CD14-positive monocyte (primary cell): ENCODE data around the gene HPRT1. TPM values are rescaled to one million over a fixed set of nuclear protein-coding genes. Genes with fewer than 3 reads are reported as not detected.

Source experiments
- DNase-seq, 3 donors: peaks; one replicate each; pipeline ENCODE4 v3.0.0-alpha.2; 2011 to 2022
- H2AFZ ChIP-seq: 2 replicates; pipeline ENCODE4 v1.6.0; 2012; ENCODE audit warnings: mild to moderate bottlenecking, low read depth, low read length, inconsistent platforms; ENCODE audit not compliant: insufficient read depth, poor library complexity, severe bottlenecking
- H3K27ac ChIP-seq, 2 donors: 1 replicate in 1 of 2; 2 replicates in 1 of 2; pipeline ENCODE4 v1.5.1; 2012 to 2013; ENCODE audit warnings: low read length in 2 of 2, control low read depth in 1 of 2, inconsistent platforms in 1 of 2, low read depth in 1 of 2, mild to moderate bottlenecking in 1 of 2
- H3K27me3 ChIP-seq, 2 donors: one replicate each; pipeline versions ENCODE4 v1.6.0 to v1.6.1; 2011 to 2013; ENCODE audit warnings: low read length in 2 of 2; ENCODE audit not compliant: control insufficient read depth in 2 of 2, insufficient read depth in 2 of 2
- H3K36me3 ChIP-seq, 2 donors: replicated peaks in 1 of 2; 1 replicate in 1 of 2; 2 replicates in 1 of 2; pipeline versions ENCODE4 v1.5.1 to v1.6.1; 2012 to 2013; ENCODE audit warnings: low read length in 2 of 2, control low read depth in 1 of 2, inconsistent platforms in 1 of 2, mild to moderate bottlenecking in 1 of 2; ENCODE audit not compliant: insufficient read depth in 2 of 2, control insufficient read depth in 1 of 2
- H3K4me1 ChIP-seq, 2 donors: 1 replicate in 1 of 2; 2 replicates in 1 of 2; pipeline versions ENCODE4 v1.5.1 to v1.6.1; 2012 to 2013; ENCODE audit warnings: low read length in 2 of 2, control low read depth in 1 of 2, inconsistent platforms in 1 of 2, mild to moderate bottlenecking in 1 of 2, moderate library complexity in 1 of 2; ENCODE audit not compliant: insufficient read depth in 2 of 2, control insufficient read depth in 1 of 2
- H3K4me2 ChIP-seq: replicated peaks from 2 replicates; pipeline ENCODE3; 2012; ENCODE audit warnings: low read length, moderate library complexity, mild to moderate bottlenecking; ENCODE audit not compliant: poor library complexity, severe bottlenecking; ENCODE audit errors: extremely low read depth
- H3K4me3 ChIP-seq, 3 experiments: fragments of 200-600 bp in 1 of 3; sonication (generic) in 1 of 3; replicated peaks in 1 of 3; 1 replicate in 2 of 3; 2 replicates in 1 of 3; pipeline ENCODE4 v1.5.1; 2011 to 2013; ENCODE audit warnings: low read length in 3 of 3, mild to moderate bottlenecking in 3 of 3, control low read depth in 2 of 3, low read depth in 2 of 3, inconsistent platforms in 1 of 3, moderate library complexity in 1 of 3
- H3K79me2 ChIP-seq: 2 replicates; pipeline ENCODE4 v1.6.0; 2012; ENCODE audit warnings: mild to moderate bottlenecking, control low read depth, inconsistent platforms, low read length, moderate library complexity; ENCODE audit not compliant: insufficient read depth
- H3K9ac ChIP-seq: 2 replicates; pipeline ENCODE4 v1.6.0; 2017; ENCODE audit warnings: low read length, mild to moderate bottlenecking; ENCODE audit not compliant: insufficient read depth, poor library complexity, severe bottlenecking
- H3K9me3 ChIP-seq, 2 donors: replicated peaks in 1 of 2; 1 replicate in 1 of 2; 2 replicates in 1 of 2; pipeline versions ENCODE4 v1.5.1 to v1.6.1; 2012 to 2013; ENCODE audit warnings: low read length in 2 of 2, control low read depth in 1 of 2; ENCODE audit not compliant: control insufficient read depth in 1 of 2, insufficient read depth in 1 of 2
- H4K20me1 ChIP-seq: 2 replicates; pipeline ENCODE4 v1.6.0; 2012; ENCODE audit warnings: mild to moderate bottlenecking, low read length, control low read depth, moderate library complexity; ENCODE audit not compliant: insufficient read depth
- H3K27ac Mint-ChIP-seq, 7 donors: one replicate each; pipeline ENCODE4 v1.8.0; 2020; ENCODE audit warnings: mild to moderate bottlenecking in 7 of 7, mixed read lengths in 7 of 7, moderate library complexity in 6 of 7, inconsistent platforms in 2 of 7
- H3K27me3 Mint-ChIP-seq, 3 donors: one replicate each; pipeline ENCODE4 v1.8.0; 2021 to 2022; ENCODE audit warnings: low read depth in 3 of 3, mild to moderate bottlenecking in 3 of 3, mixed read lengths in 3 of 3, moderate library complexity in 3 of 3, inconsistent platforms in 1 of 3
- H3K36me3 Mint-ChIP-seq, 2 donors: one replicate each; pipeline ENCODE4 v1.8.0; 2020; ENCODE audit warnings: mixed read lengths in 2 of 2, inconsistent platforms in 1 of 2, mild to moderate bottlenecking in 1 of 2
- H3K4me1 Mint-ChIP-seq: one replicate; pipeline ENCODE4 v1.8.0; 2020; ENCODE audit warnings: mild to moderate bottlenecking, mixed read lengths
- H3K4me3 Mint-ChIP-seq, 2 donors: one replicate each; pipeline ENCODE4 v1.8.0; 2020; ENCODE audit warnings: mild to moderate bottlenecking in 2 of 2, mixed read lengths in 2 of 2, moderate library complexity in 1 of 2
- H3K9me3 Mint-ChIP-seq, 7 donors: one replicate each; pipeline ENCODE4 v1.8.0; 2020 to 2022; ENCODE audit warnings: mixed read lengths in 7 of 7, mild to moderate bottlenecking in 6 of 7, moderate library complexity in 6 of 7, inconsistent platforms in 2 of 7
- whole genome bisulfite sequencing: methylation state at CpG from one replicate; pipeline ENCODE4 v1.1.5; 2013; ENCODE audit warnings: missing lambda C conversion rate; ENCODE audit not compliant: insufficient coverage; 5-methylcytosine and 5-hydroxymethylcytosine counted together
- intact Hi-C, 2 donors: fragments of 100-400 bp; cut with micrococcal nuclease; formaldehyde crosslinking; loops; one replicate each; pipeline versions ENCODE4 v1.15.0 to v1.15.1; 2023
- polyA plus RNA-seq, 3 donors: library from polyadenylated mRNA; depleted of rRNA in 1 of 3; unstranded in 2 of 3; stranded (reverse) in 1 of 3; fragments of 300-500 nt in 2 of 3; fragments of >200 nt in 1 of 3; fragmentation: Illumina TruSeq in 2 of 3; gene quantifications; 1 replicate in 2 of 3; 2 replicates in 1 of 3; pipeline ENCODE4 v1.2.3, GENCODE V29; 2012 to 2021
- TF ChIP-seq, protein P1 (sequence below): fragments of 200-600 bp; IDR thresholded peaks from one replicate; pipeline ENCODE4 v1.8.0; 2022; ENCODE audit warnings: antibody characterized with exemption, mild to moderate bottlenecking

Gene HPRT1
- polyA plus RNA-seq, 3 donors, result 13.0 to 56.4 (median 54.5) TPM

DNA sequence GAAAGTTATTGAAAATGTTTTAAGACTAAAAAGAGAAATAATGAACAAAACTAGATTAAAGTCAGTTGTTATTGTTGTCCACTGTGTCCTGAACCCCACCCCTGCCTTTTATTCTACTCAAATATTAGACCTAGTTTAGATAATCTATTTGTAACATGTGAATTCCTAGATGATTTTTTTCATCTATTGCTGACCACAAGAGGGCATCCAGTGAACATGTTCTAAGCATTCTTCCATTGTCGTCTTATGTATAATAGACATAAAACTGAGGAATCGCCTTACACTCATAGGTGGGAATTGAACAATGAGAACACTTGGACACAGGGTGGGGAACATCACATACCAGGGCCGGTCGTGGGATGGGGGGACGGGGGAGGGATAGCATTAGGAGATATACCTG, 36.4 kb upstream of the HPRT1 start:
- Mint-ChIP-seq H3K27me3 (peaks cover 0 to 2% (median 0%) of the 10 kb centered on the region in 3 donors), H3K36me3 (peaks cover 10 to 25% of the 10 kb centered on the region in 2 donors), H3K4me1 (no peaks in the 10 kb centered on the region), H3K27ac (no peak overlapping the region), H3K4me3 (no peak overlapping the region), H3K9me3 (no peaks in the 10 kb centered on the region)
- Histone ChIP-seq H3K4me3 (no peak overlapping the region), H3K9me3 (no peaks in the 10 kb centered on the region), H3K27ac (no peak overlapping the region), H3K27me3 (no peaks in the 10 kb centered on the region), H3K4me1 (no peaks in the 10 kb centered on the region), H3K4me2 (no peak overlapping the region), H3K79me2 (no peaks in the 10 kb centered on the region), H3K36me3 (peaks cover 10 to 39% of the 10 kb centered on the region in 2 donors), H2AFZ (no peak overlapping the region), H3K9ac (no peak overlapping the region), H4K20me1 (no peaks in the 10 kb centered on the region)
- TF ChIP-seq, protein P1, sequence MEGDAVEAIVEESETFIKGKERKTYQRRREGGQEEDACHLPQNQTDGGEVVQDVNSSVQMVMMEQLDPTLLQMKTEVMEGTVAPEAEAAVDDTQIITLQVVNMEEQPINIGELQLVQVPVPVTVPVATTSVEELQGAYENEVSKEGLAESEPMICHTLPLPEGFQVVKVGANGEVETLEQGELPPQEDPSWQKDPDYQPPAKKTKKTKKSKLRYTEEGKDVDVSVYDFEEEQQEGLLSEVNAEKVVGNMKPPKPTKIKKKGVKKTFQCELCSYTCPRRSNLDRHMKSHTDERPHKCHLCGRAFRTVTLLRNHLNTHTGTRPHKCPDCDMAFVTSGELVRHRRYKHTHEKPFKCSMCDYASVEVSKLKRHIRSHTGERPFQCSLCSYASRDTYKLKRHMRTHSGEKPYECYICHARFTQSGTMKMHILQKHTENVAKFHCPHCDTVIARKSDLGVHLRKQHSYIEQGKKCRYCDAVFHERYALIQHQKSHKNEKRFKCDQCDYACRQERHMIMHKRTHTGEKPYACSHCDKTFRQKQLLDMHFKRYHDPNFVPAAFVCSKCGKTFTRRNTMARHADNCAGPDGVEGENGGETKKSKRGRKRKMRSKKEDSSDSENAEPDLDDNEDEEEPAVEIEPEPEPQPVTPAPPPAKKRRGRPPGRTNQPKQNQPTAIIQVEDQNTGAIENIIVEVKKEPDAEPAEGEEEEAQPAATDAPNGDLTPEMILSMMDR, result no peak
- intact Hi-C loops, result no loop called here
- no peak for DNase-seq
- WGBS, result no CpG with 5 or more reads among the region's 5 CpGs

DNA sequence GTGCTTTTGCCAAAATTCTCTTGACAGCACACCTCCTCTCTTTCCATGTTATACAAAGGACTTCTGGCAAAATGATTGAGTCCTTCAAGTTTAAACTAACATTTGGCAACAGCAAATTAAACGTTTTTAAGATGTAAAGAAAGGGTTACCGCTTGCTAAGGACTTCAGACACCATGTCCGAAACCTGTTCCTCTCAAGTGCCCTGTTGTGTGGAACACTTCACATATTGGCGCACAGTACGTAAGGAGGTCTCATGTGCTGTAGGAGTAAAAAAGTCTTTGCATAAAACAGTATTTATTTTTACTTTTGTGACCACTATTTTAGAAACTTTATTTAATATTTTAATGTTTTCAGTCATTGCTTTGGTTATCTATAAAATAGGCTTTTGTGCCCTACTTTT, 33.7 kb upstream of the HPRT1 start:
- H3K4me3 ChIP-seq, result no peak overlapping the region
- no peaks in the 10 kb centered on the region for H3K9me3 ChIP-seq
- H3K27me3 ChIP-seq, result no peaks in the 10 kb centered on the region
- no peaks in the 10 kb centered on the region for H3K79me2 ChIP-seq
- DNase-seq, result no peak
- H3K27ac ChIP-seq, result no peak overlapping the region
- intact Hi-C loops, result no loop called here
- H3K9ac ChIP-seq, result no peak overlapping the region
- no peak overlapping the region for H3K4me3 Mint-ChIP-seq
- TF ChIP-seq, protein P1, result no peak
- peaks cover 2 to 48% of the 10 kb centered on the region in 2 donors for H3K36me3 ChIP-seq
- H3K27me3 Mint-ChIP-seq, result no peaks in the 10 kb centered on the region
- no peaks in the 10 kb centered on the region for H3K4me1 ChIP-seq
- no peak overlapping the region for H2AFZ ChIP-seq
- no peak overlapping the region for H3K4me2 ChIP-seq
- H3K4me1 Mint-ChIP-seq, result no peaks in the 10 kb centered on the region
- peaks cover 10 to 24% of the 10 kb centered on the region in 2 donors for H3K36me3 Mint-ChIP-seq
- no peak overlapping the region for H3K27ac Mint-ChIP-seq
- H4K20me1 ChIP-seq, result no peaks in the 10 kb centered on the region
- no CpG with 5 or more reads among the region's 5 CpGs for WGBS
- no peaks in the 10 kb centered on the region for H3K9me3 Mint-ChIP-seq
